NCI-H345 (cell line): Measurements from ENCODE around the gene PDP2.
"Not testable (repeated sequence)": the region's sequence is repeated elsewhere in the genome, so short reads cannot be mapped to it uniquely, and the experiment has no call there.

ENCODE experiments used
- DNase-seq: peaks from one replicate; lab custom pipeline; 2025; lab: John Stamatoyannopoulos, UW

The PDP2 gene

GRCh38 chr16:66886321-66886720 is 6.0 kb downstream of the PDP2 start:
- no peak for DNase-seq

DNA sequence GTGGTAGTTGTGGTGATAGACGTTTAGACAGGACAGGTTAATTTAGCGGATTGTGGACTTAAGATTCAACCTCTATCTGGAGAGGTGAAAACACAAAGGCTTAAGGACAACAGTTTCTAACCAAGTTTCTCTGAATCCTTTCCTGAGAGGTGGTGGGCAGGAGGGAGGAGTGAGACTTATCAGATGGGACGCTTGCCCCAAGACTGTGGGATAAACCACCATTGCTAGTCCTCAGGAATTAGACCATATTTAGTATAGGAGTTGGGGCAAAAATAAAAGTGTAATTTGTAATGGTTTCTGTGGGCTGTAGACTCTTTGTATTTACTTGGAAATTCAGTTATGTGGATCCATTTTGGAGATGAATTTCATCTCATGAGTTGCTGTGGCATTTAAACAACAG is 6.6 kb downstream of the PDP2 start:
- no peak for DNase-seq

DNA sequence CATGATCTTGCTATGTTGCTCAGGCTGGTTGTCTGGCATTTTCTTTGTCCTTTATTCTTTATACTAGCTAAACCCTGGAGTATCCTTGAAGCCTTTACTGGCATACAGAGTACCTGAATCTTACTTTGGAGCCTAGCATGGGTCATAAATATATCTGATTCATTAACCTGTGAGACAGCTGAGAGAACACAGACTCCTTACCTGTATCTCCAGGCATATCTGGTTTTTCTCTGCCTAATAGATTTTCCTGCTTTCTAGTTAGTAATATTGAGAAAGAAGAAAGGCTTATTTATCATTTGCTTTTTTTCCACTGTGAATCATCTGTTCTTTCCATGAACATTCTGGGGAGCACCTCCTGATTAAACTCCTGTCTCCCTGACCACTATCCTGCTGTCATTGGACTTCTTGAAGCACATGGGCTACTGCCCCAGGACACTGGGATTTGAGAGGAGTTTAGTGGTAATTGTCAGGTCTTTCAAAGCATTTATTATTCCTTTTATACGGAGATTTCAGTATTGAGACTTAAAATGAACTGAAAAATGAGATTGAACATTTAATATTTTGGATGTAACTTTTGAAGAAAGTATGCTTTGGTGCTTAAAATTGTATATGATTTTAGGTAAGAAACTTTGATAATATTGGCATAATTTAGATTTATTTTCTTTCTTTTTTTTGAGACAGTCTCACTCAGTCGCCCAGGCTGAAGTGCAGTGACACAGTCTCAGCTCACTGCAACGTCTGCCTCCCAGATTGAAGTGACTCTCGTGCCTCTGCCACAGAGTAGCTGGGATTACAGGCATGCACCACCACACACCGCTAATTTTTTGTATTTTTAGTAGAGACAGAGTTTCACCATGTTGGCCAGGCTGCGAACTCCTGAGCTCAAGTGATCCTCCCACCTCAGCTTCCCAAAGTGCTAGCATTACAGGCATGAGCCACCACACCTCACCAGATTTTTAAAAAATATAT is 8.6 kb downstream of the PDP2 start:
- no peak for DNase-seq

DNA sequence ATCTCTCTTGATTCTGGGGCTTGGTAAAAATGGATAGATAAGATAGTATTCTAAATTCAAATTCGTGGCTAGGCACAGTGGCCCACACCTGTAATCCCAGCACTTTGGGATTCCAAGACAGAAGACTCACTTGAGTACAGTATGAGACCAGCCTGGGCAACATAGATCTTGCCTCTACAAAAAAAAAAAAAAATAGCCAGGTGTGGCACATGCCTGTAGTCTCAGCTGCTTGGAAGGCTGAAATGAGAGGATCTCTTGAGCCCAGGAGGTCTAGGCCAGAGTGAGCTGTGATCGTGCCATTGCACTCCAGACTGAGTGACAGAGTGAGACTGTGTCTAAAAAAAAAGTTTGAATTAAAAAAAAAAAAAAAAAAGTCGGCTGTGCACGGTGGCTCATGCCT is 9.3 kb downstream of the PDP2 start:
- DNase-seq = no peak

- DNase-seq = no peak
These were observed 10.5 kb downstream of the PDP2 start for GRCh38 chr16:66890799-66891198.

GRCh38 chr16:66891360-66891759 is 11.0 kb downstream of the PDP2 start:
- no peak for DNase-seq

DNA sequence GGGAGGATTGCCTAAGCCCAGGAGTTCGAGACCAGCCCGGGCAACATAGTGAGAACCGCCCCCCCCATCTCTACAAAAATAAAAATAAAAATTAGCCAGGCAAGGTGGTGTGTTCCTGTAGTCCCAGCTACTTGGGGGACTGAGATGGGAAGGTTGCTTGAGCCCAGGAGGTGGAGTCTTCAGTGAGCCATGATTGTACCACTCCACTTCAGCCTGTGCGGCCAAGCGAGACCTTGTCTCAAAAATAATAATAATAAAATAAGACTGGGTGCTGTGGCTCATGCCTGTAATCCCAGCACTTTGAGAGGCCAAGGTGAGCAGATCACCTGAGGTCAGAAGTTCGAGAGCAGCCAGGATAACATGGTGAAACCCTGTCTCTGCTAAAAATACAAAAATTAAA is 11.5 kb downstream of the PDP2 start:
- DNase-seq = no peak

GRCh38 chr16:66894055-66894454 is 13.7 kb downstream of the PDP2 start:
- no peak for DNase-seq

- DNase-seq = peak; percentile 7
These were observed 14.8 kb downstream of the PDP2 start for GRCh38 chr16:66894948-66895688.

DNA sequence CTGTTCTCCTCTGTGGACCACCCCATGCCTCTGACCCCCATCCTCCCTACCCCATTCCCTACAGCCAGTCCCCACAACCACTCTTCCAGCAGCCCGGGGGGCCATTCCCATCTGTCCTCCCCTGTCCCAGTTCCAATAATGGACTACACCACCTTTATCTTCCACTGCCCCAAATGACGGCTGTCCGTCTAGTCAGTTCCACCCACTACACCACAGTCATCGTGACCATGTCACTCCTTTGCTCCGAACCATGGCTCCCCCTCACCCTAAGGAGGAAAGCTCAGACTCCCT is 15.3 kb downstream of the PDP2 start:
- no peak for DNase-seq

DNA sequence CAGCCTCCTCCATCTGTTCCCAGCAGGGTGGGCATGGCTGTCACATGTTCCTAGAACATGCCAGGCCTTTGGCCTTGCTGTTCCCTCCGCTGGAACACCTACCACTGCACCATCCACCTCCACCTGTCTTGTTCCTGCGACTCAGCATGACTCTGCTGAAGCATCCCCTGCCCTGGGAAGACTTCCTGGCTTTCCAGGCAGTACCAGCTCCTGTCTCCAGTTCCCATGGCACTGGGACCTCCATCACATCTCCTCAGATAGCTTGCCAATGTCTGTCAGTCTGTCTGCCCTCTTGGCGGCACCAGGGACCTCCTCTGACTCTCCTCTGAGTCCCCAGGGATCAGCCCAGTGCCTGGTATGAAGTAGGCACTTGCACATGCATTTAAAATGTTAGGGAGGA is 15.7 kb downstream of the PDP2 start:
- DNase-seq = no peak

DNA sequence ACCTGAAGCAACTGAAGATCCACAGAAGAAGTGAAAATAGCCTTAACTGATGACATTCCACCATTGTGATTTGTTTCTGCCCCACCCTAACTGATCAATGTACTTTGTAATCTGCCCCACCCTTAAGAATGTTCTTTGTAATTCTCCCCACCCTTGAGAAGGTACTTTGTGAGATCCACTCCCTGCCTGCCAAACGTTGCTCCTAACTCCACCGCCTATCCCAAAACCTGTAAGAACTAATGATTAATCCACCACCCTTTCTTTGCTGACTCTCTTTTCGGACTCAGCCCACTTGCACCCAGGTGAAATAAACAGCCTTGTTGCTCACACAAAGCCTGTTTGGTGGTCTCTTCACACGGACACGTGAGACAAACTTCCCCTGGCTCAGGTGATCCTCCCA is 16.4 kb downstream of the PDP2 start:
- not testable (repeated sequence) for DNase-seq

DNA sequence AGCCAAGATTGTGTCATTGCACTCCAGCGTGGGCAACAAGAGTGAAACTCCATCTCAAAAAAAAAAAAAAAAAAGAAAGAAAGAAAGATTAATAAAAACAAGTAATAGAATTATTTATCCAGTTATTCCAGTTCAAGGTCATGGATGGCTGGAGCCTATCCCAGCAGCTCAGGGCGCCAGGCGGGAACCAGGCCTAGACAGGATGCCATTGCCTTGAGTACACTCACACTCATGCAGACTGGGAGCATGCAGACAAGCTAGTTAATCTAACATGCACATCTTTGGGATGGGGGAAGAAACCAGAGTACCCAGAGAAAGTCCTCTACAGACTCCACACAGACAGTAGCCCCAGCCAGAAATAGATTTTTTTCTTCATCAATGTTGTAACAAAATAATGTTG is 17.9 kb downstream of the PDP2 start:
- no peak for DNase-seq

GRCh38 chr16:66898933-66899309 is 18.6 kb downstream of the PDP2 start:
- DNase-seq = no peak

GRCh38 chr16:66899310-66899944 is 19.1 kb downstream of the PDP2 start:
- DNase-seq = no peak

DNA sequence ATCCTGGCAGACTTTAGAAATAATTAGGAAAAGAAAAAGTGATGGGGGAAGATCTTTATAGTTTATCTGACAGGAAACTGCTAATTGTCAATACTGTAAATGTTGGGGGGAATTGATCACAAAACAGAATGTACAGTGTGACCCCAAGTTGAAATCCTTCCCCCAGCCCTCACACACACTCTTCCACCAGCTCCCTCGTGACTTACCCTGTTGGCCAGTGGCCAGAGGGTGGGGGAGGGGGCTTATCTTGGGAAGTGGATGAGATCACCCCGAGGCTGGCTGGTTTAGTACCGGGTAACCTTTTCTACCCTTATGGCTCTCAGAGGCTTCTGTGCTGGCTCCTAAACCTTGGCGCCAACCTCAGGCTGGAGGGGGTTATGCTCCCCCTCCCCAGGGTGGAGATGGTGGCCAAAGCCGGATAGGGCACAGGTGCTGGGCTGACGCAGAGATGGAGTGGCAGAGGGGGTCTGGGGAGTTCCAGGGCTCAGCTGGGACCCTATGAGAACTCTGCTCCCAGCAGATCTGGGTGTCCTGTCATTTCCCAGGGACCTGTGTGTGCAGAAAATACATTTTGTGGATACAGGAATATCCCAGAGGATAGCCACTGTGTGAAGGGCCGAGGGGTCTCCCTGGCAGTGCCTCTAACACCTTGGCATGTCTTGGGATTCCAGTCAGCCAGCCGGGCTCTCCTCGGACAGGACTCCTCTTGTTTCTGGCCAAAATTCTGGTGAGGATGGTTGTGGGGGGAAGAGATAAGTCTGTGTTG is 19.8 kb downstream of the PDP2 start:
- peak; percentile 29 for DNase-seq

GRCh38 chr16:66900721-66901441 is 20.6 kb downstream of the PDP2 start:
- no peak for DNase-seq

DNA sequence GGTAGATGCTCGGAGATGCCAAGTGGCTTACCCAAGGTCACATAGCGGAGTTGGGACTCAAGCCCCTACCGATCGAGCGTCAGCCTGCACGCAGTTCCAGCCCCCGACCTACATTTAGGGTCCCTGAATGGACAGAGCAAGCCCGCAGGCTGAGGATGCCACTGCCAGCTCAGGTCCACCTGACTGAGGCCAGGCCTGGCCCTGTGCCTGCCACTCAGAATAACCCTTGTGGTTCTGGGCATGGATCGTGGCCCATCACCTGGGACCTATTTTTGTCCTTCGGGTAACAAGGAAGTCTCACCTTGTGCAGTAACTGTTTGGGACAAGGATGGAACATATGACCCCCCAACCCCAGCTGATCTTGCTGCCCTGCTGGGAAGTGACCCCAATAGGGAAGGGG is 21.3 kb downstream of the PDP2 start:
- DNase-seq = no peak

DNA sequence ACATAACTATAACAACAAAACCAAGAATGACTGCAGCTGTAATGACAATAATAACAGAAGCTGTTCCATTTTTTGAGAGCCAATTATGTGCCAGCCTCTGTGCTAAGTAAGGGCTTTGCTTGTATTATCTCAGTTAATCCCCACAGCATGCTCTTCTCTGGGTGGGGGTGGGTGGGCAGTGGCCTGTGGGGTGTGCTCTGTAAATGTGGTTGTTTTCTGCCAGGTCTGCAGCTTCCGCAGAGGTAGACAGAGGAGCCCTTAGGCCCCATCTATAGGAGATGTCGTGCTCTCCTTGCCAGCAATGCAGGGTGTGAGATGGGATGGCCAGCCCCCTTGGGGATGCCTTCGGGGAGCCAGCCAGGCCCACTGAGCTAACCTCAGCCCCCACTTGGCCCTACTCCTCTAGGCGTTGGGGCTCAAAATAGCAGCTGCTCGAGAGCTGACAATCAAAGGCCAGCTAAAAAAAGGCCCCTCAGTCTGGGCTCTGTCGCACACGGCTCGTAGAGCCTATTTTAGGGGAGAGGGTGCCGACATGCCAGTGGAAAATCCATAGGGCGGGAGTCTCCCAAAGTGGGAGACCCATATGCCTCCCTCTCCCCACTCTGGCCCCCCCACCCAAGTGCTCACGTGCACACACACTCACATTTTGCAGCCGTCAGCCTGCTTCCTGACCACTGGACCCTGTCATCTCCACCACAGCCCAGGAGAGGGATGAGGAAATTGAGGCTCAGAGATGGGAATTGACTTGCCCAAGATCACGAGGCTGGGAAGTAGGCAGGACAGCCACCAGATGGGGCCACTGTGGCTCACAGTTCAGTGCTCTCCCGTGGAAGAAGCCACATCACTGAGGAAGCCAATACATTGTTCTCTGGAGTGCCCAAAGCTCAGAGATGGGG is 22.6 kb downstream of the PDP2 start:
- no peak for DNase-seq
